Left renal pelvis (tissue), 4 donors: ENCODE data around the gene FAM89B. TPM values are rescaled to one million over a fixed set of nuclear protein-coding genes. Genes with fewer than 3 reads are reported as not detected.

Experiments
- DNase-seq, 4 donors: peaks; one replicate each; pipeline ENCODE4 v3.0.0-alpha.2; 2013; ENCODE audit warnings: low read depth in 4 of 4, low spot score in 3 of 4
- polyA plus RNA-seq, 4 donors: library from polyadenylated mRNA; unstranded; fragments of 120-200 nt; gene quantifications; one replicate each; pipeline ENCODE4 v1.2.1, GENCODE V29; 2013; ENCODE audit not compliant: insufficient read length in 4 of 4

Gene FAM89B
- polyA plus RNA-seq, 4 donors, result 19.7 to 41.1 (median 28.6) TPM

- DNase-seq, result no peak
Measured at GRCh38 chr11:65586676-65587075, 14.3 kb downstream of the FAM89B start.

- no peak for DNase-seq
Measured at GRCh38 chr11:65588199-65589054, 16.1 kb downstream of the FAM89B start.

- no peak for DNase-seq
Measured at GRCh38 chr11:65589444-65590239, 17.3 kb downstream of the FAM89B start.

- DNase-seq, result no peak
Measured at GRCh38 chr11:65590240-65590738, 18.0 kb downstream of the FAM89B start.

- no peak for DNase-seq
Measured at GRCh38 chr11:65591939-65592857, 19.9 kb downstream of the FAM89B start.

- DNase-seq, result no peak
Measured at GRCh38 chr11:65592858-65593517, 20.6 kb downstream of the FAM89B start.

- DNase-seq, result no peak
Measured at GRCh38 chr11:65593518-65594414, 21.4 kb downstream of the FAM89B start.

GRCh38 chr11:65595131-65595530, 22.8 kb downstream of the FAM89B start:
- no peak for DNase-seq

- no peak for DNase-seq
Measured at GRCh38 chr11:65595543-65596281, 23.4 kb downstream of the FAM89B start, which contains the start of gene KCNK7. KCNK7 (minus strand) TSS chr11:65595800; CDS start chr11:65595772, 28 bp downstream.

GRCh38 chr11:65596520-65596919, 24.2 kb downstream of the FAM89B start:
- no peak for DNase-seq

GRCh38 chr11:65598258-65598699, 25.9 kb downstream of the FAM89B start:
- no peak for DNase-seq

- no peak for DNase-seq
Measured at GRCh38 chr11:65599216-65599954, 27.0 kb downstream of the FAM89B start.

GRCh38 chr11:65599955-65600246, 27.6 kb downstream of the FAM89B start:
- DNase-seq, result no peak

GRCh38 chr11:65604258-65604657, 31.9 kb downstream of the FAM89B start:
- DNase-seq, result no peak

- DNase-seq, result peak; percentile 82 to 91 (median 87)
Measured at GRCh38 chr11:65606876-65607613, 34.7 kb downstream of the FAM89B start.

- DNase-seq, result no peak
Measured at GRCh38 chr11:65607614-65608426, 35.5 kb downstream of the FAM89B start.
